ENCODE measurements around the gene HSFX2. TPM values are rescaled to one million over a fixed set of nuclear protein-coding genes. Genes with fewer than 3 reads are reported as not detected.
"Not testable (repeated sequence)": the region's sequence is repeated elsewhere in the genome, so short reads cannot be mapped to it uniquely, and the experiment has no call there.

Gene HSFX2
- polyA plus RNA-seq, 1 donor from 2014 or later: 1.3 TPM

DNA sequence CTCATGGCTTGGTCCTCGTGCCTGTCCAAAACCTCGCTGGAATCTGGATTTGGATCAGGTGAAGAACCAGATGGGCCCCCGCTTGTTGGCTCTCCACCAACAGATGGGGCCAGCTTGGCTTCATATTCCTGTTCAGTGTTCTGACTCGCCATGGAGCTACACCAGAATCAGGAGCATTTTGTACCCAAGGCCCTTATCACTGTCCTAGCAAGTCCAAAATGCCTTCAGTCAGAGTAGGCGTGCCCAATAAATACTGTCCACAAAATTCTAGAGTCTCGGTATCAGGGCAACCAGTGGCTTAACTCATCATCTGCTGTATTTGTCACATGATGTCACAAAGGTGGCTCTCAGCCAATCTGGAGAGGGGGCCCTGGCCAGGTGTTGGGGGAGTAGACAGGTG lies 45.4 kb downstream of the HSFX2 start, which contains the start of gene HSFX3:
HSFX3 (minus strand) TSS at position 224 of the 400 bp plus-strand sequence; CDS start at position 152, 72 bp downstream.
- H3K36me3 ChIP-seq (ENCODE audit: insufficient read depth, low read length); H3F3A ChIP-seq (ENCODE audit: insufficient read depth, low read length, poor library complexity, severe bottlenecking); H3K9me2 ChIP-seq (ENCODE audit: insufficient read depth, low read length); H3K9me3 ChIP-seq (ENCODE audit: low read length); H4K20me1 ChIP-seq (ENCODE audit: insufficient read depth); H3K9ac ChIP-seq (ENCODE audit: low read length); H3K27ac ChIP-seq (ENCODE audit: low read length); H3K4me3 ChIP-seq (ENCODE audit: low read length); H2AFZ ChIP-seq (ENCODE audit: low read depth, low read length); H3K79me2 ChIP-seq (replicated peaks; ENCODE audit: insufficient read depth, low read length); H3K4me2 ChIP-seq (ENCODE audit: low read length); H3K27me3 ChIP-seq (ENCODE audit: insufficient read depth, low read depth, low read length): not testable (repeated sequence)

GRCh38 chrX:149547782-149548181 lies 47.3 kb downstream of the HSFX2 start:
- H3K9me3 ChIP-seq (ENCODE audit: low read length): not testable (repeated sequence)

GRCh38 chrX:149546962-149547361 lies 48.2 kb downstream of the HSFX2 start:
- H3K4me2 ChIP-seq (ENCODE audit: low read length); H4K20me1 ChIP-seq (ENCODE audit: insufficient read depth); H3K79me2 ChIP-seq (replicated peaks; ENCODE audit: insufficient read depth, low read length); H3K9me3 ChIP-seq (ENCODE audit: low read length); H3K27me3 ChIP-seq (ENCODE audit: insufficient read depth, low read depth, low read length); H3K9me2 ChIP-seq (ENCODE audit: insufficient read depth, low read length); H3K4me3 ChIP-seq (ENCODE audit: low read length); H3K9ac ChIP-seq (ENCODE audit: low read length); H2AFZ ChIP-seq (ENCODE audit: low read depth, low read length); H3K27ac ChIP-seq (ENCODE audit: low read length); H3F3A ChIP-seq (ENCODE audit: insufficient read depth, low read length, poor library complexity, severe bottlenecking); H3K36me3 ChIP-seq (ENCODE audit: insufficient read depth, low read length): not testable (repeated sequence)

More at GRCh38 chrX:149547782-149548181, 47.3 kb downstream of the HSFX2 start:
- not testable (repeated sequence) for H3K4me2 ChIP-seq (ENCODE audit: low read length); H4K20me1 ChIP-seq (ENCODE audit: insufficient read depth); H3K9me2 ChIP-seq (ENCODE audit: insufficient read depth, low read length); H3K4me3 ChIP-seq (ENCODE audit: low read length); H3K36me3 ChIP-seq (ENCODE audit: insufficient read depth, low read length); H3K27me3 ChIP-seq (ENCODE audit: insufficient read depth, low read depth, low read length); H3K79me2 ChIP-seq (replicated peaks; ENCODE audit: insufficient read depth, low read length); H3K9ac ChIP-seq (ENCODE audit: low read length); H2AFZ ChIP-seq (ENCODE audit: low read depth, low read length); H3K27ac ChIP-seq (ENCODE audit: low read length); H3F3A ChIP-seq (ENCODE audit: insufficient read depth, low read length, poor library complexity, severe bottlenecking)

- H3K79me2 ChIP-seq (replicated peaks; ENCODE audit: insufficient read depth, low read length); H3K36me3 ChIP-seq (ENCODE audit: insufficient read depth, low read length); H3K9me2 ChIP-seq (ENCODE audit: insufficient read depth, low read length); H3F3A ChIP-seq (ENCODE audit: insufficient read depth, low read length, poor library complexity, severe bottlenecking); H3K27me3 ChIP-seq (ENCODE audit: insufficient read depth, low read depth, low read length); H2AFZ ChIP-seq (ENCODE audit: low read depth, low read length); H3K9me3 ChIP-seq (ENCODE audit: low read length); H4K20me1 ChIP-seq (ENCODE audit: insufficient read depth); H3K4me2 ChIP-seq (ENCODE audit: low read length); H3K27ac ChIP-seq (ENCODE audit: low read length); H3K9ac ChIP-seq (ENCODE audit: low read length); H3K4me3 ChIP-seq (ENCODE audit: low read length): not testable (repeated sequence)
Measured at GRCh38 chrX:149545545-149546543, 49.3 kb downstream of the HSFX2 start.

Other genes with a start within 250 kb of the HSFX2 start
- 52.0 and 65.0 TPM in 2 replicates for gene IDS, start 90.0 kb downstream of the HSFX2 start, polyA plus RNA-seq
- gene EOLA1, start 54.3 kb downstream of the HSFX2 start, polyA plus RNA-seq: 31.1 and 51.9 TPM in 2 replicates
- gene HSFX3, start 45.4 kb downstream of the HSFX2 start, polyA plus RNA-seq: not detected in 2 replicates
- not detected in 2 replicates for gene MAGEA9B, start 7.9 kb downstream of the HSFX2 start, polyA plus RNA-seq
- 36.5 and 50.0 TPM in 2 replicates for gene TMEM185A, start 36.5 kb upstream of the HSFX2 start, polyA plus RNA-seq
- not detected in 2 replicates for gene MAGEA11, start 116.7 kb upstream of the HSFX2 start, polyA plus RNA-seq
- gene HSFX1, start 178.8 kb upstream of the HSFX2 start, polyA plus RNA-seq: 0.57 and 1.3 TPM in 2 replicates
- not detected in 2 replicates for gene MAGEA9, start 186.6 kb upstream of the HSFX2 start, polyA plus RNA-seq